Measurements from ENCODE around the gene CHRDL2.

The CHRDL2 gene

DNA sequence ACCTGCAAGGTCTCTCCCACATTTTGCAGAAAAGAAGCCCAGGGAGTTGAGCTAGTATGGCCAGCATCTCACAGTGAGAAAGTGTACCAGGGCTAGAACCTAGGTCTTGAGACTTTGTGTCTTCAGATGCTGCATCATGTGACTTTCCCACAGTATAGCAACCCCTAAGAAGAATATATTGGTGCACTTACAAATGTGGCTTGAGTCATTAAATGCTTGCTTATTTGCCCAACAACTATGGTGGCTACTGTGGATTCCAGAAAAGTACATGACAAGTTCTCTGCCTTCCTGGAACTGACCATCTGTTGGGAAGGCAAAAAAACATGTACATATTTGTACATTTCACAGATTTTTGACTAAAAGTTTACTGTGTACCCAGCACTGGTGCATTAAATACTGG lies 83.8 kb downstream of the CHRDL2 start:
- Histone ChIP-seq H3K9me3 (ENCODE audit: insufficient read depth, low read depth, low read length) (no peaks in the 10 kb centered on the region), H3K27me3 (ENCODE audit: insufficient read depth, low read length) (no peaks in the 10 kb centered on the region)

DNA sequence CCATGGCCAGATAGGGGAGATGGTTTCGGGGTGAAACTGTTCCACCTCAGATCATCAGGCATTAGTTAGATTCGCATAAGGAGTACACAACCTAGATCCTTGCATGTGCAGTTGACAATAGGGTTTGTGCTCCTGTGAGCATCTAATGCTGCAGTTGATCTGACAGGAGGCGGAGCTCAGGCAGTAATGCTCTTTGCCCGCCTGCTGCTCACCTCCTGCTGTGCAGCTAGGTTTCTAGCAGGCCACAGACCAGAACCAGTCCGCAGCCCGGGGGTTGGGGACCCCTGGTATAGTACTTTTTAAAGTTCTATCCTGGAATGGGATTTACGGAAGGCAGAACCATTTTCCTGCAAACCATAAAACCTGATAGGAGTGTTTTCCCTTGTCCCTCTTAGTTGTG lies 84.3 kb downstream of the CHRDL2 start:
- H3K36me3 ChIP-seq (ENCODE audit: insufficient read depth, low read depth, low read length): peaks cover 23% of the 10 kb centered on the region
- no peak overlapping the region for H3K4me3 ChIP-seq (ENCODE audit: low read length)
- H3K9ac ChIP-seq (ENCODE audit: low read depth, low read length): no peak overlapping the region
- no peaks in the 10 kb centered on the region for H3K27me3 ChIP-seq (ENCODE audit: insufficient read depth, low read length)
- no peak overlapping the region for H3K27ac ChIP-seq (ENCODE audit: low read length)
- no peaks in the 10 kb centered on the region for H3K4me1 ChIP-seq (ENCODE audit: insufficient read depth, low read length)
- H3K9me3 ChIP-seq (ENCODE audit: insufficient read depth, low read depth, low read length): no peaks in the 10 kb centered on the region

More for the DNA sequence above, 83.8 kb downstream of the CHRDL2 start:
- Histone ChIP-seq H3K4me3 (ENCODE audit: low read length) (no peak overlapping the region), H3K27ac (ENCODE audit: low read length) (no peak overlapping the region), H3K4me1 (ENCODE audit: insufficient read depth, low read length) (no peaks in the 10 kb centered on the region), H3K36me3 (ENCODE audit: insufficient read depth, low read depth, low read length) (peaks cover 19% of the 10 kb centered on the region; the same call in 1 of the 2 replicates), H3K9ac (ENCODE audit: low read depth, low read length) (no peak overlapping the region)
